C4-2B (cell line): Measurements from ENCODE around the gene POLR3A.

Source experiments
- ZFX ChIP-seq: fragments of 450-650 bp; IDR thresholded peaks from 2 replicates; pipeline ENCODE4 v1.6.1; 2017
- TF ChIP-seq, protein P1 (sequence below): fragments of 450-650 bp; conservative IDR thresholded peaks from 2 replicates; pipeline ENCODE4 v1.5.1; 2017; ENCODE audit warnings: mild to moderate bottlenecking

DNA sequence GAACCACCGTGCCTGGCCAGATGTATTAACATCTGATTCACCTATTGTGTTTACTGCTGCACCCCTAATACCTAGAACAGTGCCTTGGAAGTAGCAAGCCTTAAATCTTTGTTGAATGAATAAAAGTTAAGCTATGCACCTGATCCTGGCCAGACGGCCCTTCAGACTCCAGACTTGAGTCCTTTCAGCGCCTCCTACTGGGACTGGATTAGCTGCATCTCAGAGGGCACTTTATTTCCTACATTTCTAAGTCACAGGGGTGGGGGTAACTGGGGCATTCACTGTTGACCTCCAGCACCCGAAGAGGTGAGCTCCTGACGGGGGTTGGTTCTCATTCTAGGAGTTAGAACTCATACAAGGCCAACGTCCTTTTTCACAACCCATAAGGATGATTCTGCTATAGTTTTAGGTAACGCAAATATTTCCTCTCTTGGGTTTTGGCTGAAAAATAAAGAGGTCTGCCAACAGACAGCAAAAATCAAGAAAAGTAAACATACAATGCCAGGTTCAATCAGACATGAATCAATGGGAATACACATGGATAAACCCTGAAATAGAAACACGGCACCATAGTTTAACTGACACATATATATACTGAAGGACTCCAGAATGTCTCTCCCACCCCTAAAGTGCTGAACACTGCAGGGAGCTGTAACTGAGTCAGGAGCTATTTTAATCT is 54.8 kb downstream of the POLR3A start:
- TF ChIP-seq, protein P1, sequence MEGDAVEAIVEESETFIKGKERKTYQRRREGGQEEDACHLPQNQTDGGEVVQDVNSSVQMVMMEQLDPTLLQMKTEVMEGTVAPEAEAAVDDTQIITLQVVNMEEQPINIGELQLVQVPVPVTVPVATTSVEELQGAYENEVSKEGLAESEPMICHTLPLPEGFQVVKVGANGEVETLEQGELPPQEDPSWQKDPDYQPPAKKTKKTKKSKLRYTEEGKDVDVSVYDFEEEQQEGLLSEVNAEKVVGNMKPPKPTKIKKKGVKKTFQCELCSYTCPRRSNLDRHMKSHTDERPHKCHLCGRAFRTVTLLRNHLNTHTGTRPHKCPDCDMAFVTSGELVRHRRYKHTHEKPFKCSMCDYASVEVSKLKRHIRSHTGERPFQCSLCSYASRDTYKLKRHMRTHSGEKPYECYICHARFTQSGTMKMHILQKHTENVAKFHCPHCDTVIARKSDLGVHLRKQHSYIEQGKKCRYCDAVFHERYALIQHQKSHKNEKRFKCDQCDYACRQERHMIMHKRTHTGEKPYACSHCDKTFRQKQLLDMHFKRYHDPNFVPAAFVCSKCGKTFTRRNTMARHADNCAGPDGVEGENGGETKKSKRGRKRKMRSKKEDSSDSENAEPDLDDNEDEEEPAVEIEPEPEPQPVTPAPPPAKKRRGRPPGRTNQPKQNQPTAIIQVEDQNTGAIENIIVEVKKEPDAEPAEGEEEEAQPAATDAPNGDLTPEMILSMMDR = no peak; the same call in 1 of the 2 replicates
- no peak for TF ChIP-seq ZFX
